ENCODE data around the gene GABARAP.

GABARAP gene

DNA sequence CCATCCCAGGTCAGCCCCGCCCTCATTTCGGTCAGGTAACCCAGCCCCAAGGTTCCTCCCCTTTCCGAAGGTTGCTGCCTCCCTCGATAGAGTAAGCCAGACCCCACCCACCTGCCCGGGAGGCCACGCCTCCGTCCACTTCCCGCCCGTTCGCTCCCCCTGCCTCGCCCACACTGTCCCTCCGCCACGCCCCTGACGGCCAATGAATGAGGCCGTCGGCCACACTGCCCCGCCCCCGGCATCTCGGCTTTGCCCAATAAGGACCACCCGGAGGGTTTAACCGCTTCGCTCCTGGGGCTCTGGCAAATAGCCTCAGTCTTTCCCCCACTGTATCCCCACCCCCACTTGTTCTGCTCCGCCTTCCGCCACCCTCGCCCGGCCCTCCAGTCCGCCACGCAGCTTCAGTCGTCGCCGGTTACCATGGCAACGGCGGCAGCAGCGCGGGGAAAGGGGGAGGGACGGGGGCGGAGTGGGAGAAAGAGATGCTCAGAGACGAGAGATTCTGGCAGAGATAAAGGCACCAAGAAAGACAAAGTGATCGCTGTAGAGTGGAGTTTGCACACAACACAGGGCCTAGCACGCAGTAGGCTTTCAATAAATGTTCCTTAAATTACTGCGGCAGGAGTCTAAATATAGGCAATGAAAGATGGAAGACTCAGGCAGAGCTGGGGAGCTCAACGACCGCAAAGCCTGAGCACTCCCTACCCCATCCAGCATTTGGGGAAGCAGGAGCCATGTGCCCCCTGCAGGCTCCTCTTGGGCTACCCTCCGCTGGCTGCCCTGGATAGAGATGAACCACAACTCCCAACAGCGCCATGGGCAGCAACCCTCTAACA, 27.7 kb downstream of the GABARAP start (continued):
- TF ChIP-seq ZNF274 (IDR thresholded peaks at IDR 0.05; ENCODE audit: low read length): no peak
- no peak for TF ChIP-seq ZNF274 (tag by site-specific recombination; IDR thresholded peaks at IDR 0.05; ENCODE audit: borderline replicate concordance)
- TF ChIP-seq, protein P1, sequence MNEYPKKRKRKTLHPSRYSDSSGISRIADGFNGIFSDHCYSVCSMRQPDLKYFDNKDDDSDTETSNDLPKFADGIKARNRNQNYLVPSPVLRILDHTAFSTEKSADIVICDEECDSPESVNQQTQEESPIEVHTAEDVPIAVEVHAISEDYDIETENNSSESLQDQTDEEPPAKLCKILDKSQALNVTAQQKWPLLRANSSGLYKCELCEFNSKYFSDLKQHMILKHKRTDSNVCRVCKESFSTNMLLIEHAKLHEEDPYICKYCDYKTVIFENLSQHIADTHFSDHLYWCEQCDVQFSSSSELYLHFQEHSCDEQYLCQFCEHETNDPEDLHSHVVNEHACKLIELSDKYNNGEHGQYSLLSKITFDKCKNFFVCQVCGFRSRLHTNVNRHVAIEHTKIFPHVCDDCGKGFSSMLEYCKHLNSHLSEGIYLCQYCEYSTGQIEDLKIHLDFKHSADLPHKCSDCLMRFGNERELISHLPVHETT (tag by site-specific recombination; IDR thresholded peaks at IDR 0.05): peak; percentile 51; the same call in 1 of the 2 replicates
- no peak for TF ChIP-seq ZSCAN16 (tag by site-specific recombination; IDR thresholded peaks at IDR 0.05)
- TF ChIP-seq ZNF211 (tag by site-specific recombination; IDR thresholded peaks at IDR 0.05; ENCODE audit: low read depth): no peak
- no peak for TF ChIP-seq ZNF292 (tag by site-specific recombination; IDR thresholded peaks at IDR 0.05; ENCODE audit: borderline replicate concordance, low read depth)
- no peak for TF ChIP-seq ZNF555 (tag by site-specific recombination; conservative IDR thresholded peaks at IDR 0.05)
- TF ChIP-seq ZNF670 (tag by site-specific recombination; IDR thresholded peaks at IDR 0.05; ENCODE audit: low read depth): no peak
- no peak for TF ChIP-seq ZNF175 (tag by site-specific recombination; IDR thresholded peaks at IDR 0.05)
- no peak for TF ChIP-seq WT1 (tag by site-specific recombination; IDR thresholded peaks at IDR 0.05)
- no peak for TF ChIP-seq ZBTB1 (tag by site-specific recombination; IDR thresholded peaks at IDR 0.05)
- TF ChIP-seq ZNF133 (tag by site-specific recombination; IDR thresholded peaks at IDR 0.05): no peak
- no peak for TF ChIP-seq ZNF23 (tag by site-specific recombination; IDR thresholded peaks at IDR 0.05; ENCODE audit: borderline replicate concordance)
- no peak for TF ChIP-seq ZNF521 (tag by site-specific recombination; IDR thresholded peaks at IDR 0.05)
- no peak for TF ChIP-seq ZSCAN30 (tag by site-specific recombination; IDR thresholded peaks at IDR 0.05)
- TF ChIP-seq TCF7L2 (IDR thresholded peaks at IDR 0.05; ENCODE audit: borderline replicate concordance, low read depth, low read length): no peak
- peak; percentile 68; the same call in 1 of the 2 replicates for TF ChIP-seq KLF17 (tag by site-specific recombination; IDR thresholded peaks at IDR 0.05)

- ChIA-PET POLR2A (interaction anchor here (0.6 to 2.7 kb wide), 11 partner anchors 9 to 699 kb away, joined by 3 to 10 read pairs (median 4); partner anchors contain the start of genes DVL2, NAA38, PHF23 and SLC16A13), CTCF (interaction anchor here (0.6 to 2.3 kb wide), 9 partner anchors 9 to 598 kb away, joined by 3 to 12 read pairs (median 5); no protein-coding TSS in a partner anchor)
- Histone ChIP-seq H3K36me3 (ENCODE audit: control insufficient read depth in 2 of 2, insufficient read depth in 1 of 2, low read length in 2 of 2) (no peaks in the 10 kb centered on the region), H3K4me3 (ENCODE audit: low read depth, low read length) (peak overlapping the region; percentile 28), H3K27ac (ENCODE audit: extremely low read depth, low read depth, low read length) (no peak overlapping the region), H3K4me1 (ENCODE audit: control insufficient read depth, insufficient read depth, low read length) (peaks cover 11% of the 10 kb centered on the region), H3K9me3 (ENCODE audit: control insufficient read depth, insufficient read depth, low read depth, low read length) (no peaks in the 10 kb centered on the region)
- no peak for TF ChIP-seq GLIS2 (tag by site-specific recombination; IDR thresholded peaks at IDR 0.05)
- TF ChIP-seq IKZF3 (tag by site-specific recombination; IDR thresholded peaks at IDR 0.05): peak; percentile 81
- TF ChIP-seq KLF7 (tag by site-specific recombination; IDR thresholded peaks at IDR 0.05; ENCODE audit: borderline replicate concordance): 0 out of 2 replicates have a peak, but pooled peaks have one; percentile 27
- peak; percentile 68 for TF ChIP-seq CTCF (tag by site-specific recombination; IDR thresholded peaks at IDR 0.05)
- TF ChIP-seq GFI1B (tag by site-specific recombination; IDR thresholded peaks at IDR 0.05): no peak
- peak; percentile 29 for TF ChIP-seq ZNF366 (tag by site-specific recombination; conservative IDR thresholded peaks at IDR 0.05)
- peak; percentile 99 for TF ChIP-seq MYNN (tag by site-specific recombination; IDR thresholded peaks at IDR 0.05; ENCODE audit: borderline replicate concordance)
- TF ChIP-seq ZNF341 (tag by site-specific recombination; IDR thresholded peaks at IDR 0.05; ENCODE audit: low read depth): no peak
- no peak for TF ChIP-seq ZBTB1 (tag by site-specific recombination; IDR thresholded peaks at IDR 0.05)
Measured at GRCh38 chr17:7213895-7214299, 28.4 kb downstream of the GABARAP start.
